Stomach (tissue), 4 donors: ENCODE measurements around the gene PLA2G4A.

Experiments
- POLR2AphosphoS5 ChIP-seq, 3 donors: sonication (generic); formaldehyde crosslinking; IDR thresholded peaks; one replicate each; pipeline ENCODE4 v1.6.1; 2016; ENCODE audit warnings: antibody characterized with exemption in 3 of 3
- TF ChIP-seq, protein P1 (sequence below), 7 experiments: fragments of 450-650 bp in 4 of 7; fragments of 200-600 bp in 3 of 7; sonication (generic) in 3 of 7; IDR thresholded peaks; one replicate each; pipeline ENCODE4 v1.5.1; 2016 to 2019; ENCODE audit warnings: antibody characterized with exemption in 7 of 7, control low read depth in 2 of 7, mild to moderate bottlenecking in 1 of 7

- TF ChIP-seq, protein P1, sequence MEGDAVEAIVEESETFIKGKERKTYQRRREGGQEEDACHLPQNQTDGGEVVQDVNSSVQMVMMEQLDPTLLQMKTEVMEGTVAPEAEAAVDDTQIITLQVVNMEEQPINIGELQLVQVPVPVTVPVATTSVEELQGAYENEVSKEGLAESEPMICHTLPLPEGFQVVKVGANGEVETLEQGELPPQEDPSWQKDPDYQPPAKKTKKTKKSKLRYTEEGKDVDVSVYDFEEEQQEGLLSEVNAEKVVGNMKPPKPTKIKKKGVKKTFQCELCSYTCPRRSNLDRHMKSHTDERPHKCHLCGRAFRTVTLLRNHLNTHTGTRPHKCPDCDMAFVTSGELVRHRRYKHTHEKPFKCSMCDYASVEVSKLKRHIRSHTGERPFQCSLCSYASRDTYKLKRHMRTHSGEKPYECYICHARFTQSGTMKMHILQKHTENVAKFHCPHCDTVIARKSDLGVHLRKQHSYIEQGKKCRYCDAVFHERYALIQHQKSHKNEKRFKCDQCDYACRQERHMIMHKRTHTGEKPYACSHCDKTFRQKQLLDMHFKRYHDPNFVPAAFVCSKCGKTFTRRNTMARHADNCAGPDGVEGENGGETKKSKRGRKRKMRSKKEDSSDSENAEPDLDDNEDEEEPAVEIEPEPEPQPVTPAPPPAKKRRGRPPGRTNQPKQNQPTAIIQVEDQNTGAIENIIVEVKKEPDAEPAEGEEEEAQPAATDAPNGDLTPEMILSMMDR (IDR thresholded peaks at IDR 0.05), result no peak
- no peak for TF ChIP-seq POLR2AphosphoS5 (IDR thresholded peaks at IDR 0.05)
These were observed 174.6 kb downstream of the PLA2G4A start for GRCh38 chr1:187003353-187003752.
